GM19372 (cell line): ENCODE data around the gene IL1RAPL2.

ENCODE experiments used
- ATAC-seq: cut with Tn5 transposase; IDR thresholded peaks from one replicate; pipeline ENCODE4 v1.9.1; 2021; ENCODE audit warnings: mild to moderate bottlenecking, low read depth, moderate library complexity; ENCODE audit not compliant: unreplicated experiment

IL1RAPL2 gene

DNA sequence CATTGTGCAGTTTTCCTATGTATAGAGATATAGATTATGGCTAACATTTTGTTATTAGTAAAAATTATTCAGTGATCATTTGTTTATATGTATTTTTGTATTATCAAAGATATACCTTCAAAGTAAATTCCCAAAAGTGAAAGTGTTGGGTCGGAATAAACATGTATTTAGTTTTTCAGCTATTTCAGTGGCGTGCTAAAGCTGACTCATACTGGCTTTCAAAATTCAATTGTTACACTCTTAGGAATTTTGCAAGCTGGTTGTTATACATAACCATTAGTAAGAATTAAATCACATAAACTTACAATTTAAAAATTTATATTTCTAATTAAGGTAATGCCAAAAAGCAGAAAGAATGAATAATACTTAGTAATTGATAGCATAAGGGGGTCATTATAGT lies 968.0 kb downstream of the IL1RAPL2 start:
- no peak for ATAC-seq

DNA sequence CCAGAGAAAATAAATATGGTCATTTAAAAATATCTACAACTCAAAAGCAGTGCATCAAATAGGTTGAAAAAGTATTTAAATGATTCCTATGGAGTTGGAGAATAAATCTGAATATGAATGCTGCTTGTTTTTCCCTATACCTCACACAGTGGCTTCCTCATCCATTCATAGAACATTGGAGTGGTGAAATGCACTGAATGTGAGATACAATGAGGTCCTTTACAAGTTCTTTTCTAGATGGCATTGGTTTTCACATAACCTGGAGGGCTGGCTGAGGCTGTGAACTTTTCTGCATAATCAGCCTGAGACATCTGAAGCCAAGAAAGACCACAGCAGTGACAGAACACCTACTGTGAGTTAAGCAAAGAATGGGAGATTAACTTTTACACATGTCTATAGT lies 977.3 kb downstream of the IL1RAPL2 start:
- no peak for ATAC-seq

DNA sequence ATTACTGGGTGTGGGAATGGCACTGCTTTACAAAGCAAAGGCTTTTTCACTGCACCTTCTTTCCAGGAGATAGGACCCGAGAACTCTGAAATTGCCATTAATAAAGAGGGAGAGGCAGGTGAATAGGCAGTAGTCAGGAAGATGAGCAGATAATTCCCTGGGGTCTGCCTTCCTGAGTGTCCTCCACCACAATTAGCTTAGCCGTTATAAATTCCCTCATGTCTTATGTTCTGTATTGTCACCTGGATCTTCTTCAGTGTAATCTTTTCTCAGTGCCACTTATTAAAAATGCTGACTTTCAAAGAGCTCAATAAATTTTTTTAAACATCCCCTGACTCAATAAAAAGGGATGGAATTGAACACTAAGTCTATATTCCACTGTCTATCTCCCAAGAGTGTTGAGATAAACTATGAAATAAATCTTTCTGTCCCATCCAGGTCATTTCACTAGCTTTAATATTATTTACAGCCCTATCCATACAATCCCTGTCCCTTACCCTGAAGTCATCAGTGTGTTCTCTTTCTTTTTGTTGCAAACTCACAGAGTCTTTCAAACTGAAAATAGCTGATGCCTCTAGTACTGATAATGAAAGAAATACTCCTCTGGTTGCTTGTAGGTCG lies 984.2 kb downstream of the IL1RAPL2 start:
- ATAC-seq = no peak

DNA sequence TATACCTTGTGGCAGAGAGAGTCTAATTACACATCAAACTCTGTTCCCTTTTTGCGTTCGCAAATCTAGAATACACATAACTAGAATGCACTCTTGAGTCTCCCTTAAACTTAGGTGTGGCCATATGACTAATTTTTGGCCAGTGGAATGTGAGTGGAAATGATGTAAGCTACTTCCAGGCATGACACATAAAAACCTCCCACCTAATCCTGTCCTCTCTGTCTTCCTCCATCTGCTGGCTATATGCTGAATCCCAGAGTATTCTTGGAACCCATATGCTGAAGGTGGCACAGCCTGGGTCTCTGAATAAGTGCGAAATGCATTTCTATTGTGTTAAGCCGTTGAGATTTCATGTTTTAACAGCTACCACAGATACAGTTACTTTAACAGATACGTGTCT lies 986.4 kb downstream of the IL1RAPL2 start:
- no peak for ATAC-seq

DNA sequence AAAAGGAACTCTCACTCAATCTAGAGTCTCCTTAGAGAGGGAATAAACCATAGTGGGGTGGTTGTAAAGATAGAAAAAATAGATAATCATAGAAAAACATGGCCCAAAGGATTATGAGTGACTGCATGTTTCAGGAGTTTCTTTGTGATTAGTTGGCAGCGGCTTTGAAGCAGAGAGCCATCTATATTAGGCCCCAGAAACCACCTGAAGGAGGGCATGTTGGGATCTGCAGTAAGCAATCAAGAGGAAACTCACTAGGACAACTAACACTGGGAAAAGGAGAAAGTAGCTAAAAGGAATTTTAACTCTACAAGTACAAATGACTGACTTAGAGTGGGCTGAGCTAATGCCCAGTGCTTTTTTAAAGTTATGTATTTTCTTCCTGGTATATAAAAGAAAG lies 987.1 kb downstream of the IL1RAPL2 start:
- ATAC-seq = no peak

DNA sequence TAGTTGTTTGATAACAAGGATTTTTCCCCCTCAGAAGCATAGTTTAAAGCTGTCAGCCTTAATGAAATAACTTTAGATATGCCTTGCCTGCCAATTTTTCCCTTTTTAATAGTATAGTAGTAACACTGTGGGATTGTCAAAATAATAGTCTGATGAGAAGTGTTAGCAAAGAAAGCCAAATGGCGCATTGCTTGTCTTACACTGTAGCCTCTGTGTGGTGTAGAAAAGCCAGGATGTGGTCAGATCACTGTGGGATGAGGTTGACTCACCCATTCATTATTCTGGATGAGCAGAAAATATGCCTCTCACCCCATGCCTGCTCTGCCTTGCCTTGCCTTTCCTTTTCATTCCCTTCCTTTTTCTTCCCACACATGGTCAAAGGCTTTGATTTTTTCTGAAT lies 998.5 kb downstream of the IL1RAPL2 start:
- ATAC-seq = no peak

DNA sequence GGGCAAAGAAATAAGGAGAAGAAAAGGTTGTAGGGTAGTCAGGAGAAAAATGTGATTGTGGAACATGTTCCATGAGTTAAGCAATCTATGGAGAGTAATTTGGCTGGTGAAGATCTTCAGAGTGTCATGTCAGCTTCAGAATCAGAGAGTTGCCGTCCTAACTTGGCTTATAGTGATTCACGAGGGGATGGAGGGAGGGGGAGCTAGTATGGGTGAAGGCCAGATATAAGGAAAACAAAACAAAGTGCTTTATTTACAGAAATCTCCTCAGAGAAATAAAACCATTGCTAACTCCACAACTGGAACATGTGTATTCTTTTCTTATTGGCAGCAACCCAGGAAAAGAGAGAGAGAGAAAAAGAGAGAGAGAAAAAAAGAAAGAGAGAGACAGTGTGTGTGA lies 999.9 kb downstream of the IL1RAPL2 start:
- ATAC-seq = no peak

DNA sequence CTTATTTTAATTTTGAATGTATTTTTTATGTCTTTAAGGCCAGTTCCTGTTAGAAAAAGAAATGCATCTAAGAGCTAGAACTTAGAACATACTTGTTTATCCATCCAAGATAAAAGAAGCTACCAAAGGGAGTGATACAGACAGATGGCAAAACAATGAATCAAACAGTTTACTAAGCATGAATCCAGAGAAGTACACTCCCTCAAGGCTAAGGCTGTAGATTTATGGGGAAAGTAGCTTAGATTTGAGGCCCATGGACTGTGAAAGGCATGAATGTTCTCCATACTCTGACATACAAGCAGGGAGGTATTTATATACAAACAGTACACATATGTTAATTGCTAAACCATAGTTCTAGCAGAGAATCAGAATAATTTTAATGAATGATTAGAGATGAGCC lies 1001.1 kb downstream of the IL1RAPL2 start:
- ATAC-seq = no peak

DNA sequence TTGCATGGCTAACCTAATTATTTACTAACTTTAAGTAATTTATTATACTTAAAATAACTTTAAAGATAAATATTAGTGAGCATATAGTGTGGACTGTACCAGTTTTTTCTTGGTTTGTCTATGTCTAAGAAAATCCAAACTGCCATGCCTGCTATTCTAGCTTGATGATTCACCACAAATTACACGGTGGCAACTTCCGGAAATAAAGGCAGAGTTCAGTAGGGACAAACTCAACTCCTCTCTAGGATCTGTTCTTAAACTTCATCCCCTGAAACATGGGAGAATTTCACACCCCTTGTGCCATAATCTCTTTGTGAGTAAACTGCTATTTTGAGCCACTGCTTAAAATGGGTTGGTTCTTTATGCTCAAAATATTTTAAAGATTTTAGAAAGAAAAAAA lies 1042.7 kb downstream of the IL1RAPL2 start:
- ATAC-seq = no peak

DNA sequence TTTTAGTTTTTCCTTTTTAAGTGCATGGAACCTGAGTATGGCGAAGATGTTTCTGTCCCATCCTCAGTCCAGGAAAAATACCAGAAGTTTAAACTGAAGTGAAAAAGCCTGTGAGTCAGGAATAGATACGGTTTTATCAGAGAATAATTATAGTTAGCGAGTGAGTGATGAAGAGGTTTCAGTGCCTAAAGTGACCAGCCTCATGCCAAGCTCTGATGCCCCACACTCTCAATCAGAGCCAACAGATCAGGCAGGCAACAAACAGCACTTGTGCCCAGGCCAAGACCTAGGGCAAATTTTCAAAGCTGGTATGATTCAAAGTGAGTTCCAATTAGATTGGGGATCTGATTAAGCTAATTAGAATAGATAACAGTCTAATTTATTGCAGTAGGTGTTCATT lies 1043.5 kb downstream of the IL1RAPL2 start:
- no peak for ATAC-seq

DNA sequence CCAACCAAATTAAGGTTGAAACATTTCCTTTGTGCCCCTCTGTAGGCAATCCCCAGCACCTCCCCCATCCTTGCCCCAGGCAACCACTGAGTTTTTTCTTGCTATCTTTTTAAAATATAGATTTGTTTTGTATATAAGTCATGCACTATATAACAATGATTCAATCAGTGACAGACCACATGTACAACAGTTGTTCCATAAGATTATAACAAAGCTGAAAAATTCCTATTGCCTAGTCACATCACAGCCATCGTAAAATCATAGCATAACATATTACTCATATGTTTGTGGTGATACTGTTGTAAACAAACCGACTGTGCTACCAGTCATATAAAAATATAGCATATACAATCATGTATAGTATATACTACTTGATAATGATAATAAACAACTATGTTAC lies 1044.4 kb downstream of the IL1RAPL2 start:
- ATAC-seq = no peak

DNA sequence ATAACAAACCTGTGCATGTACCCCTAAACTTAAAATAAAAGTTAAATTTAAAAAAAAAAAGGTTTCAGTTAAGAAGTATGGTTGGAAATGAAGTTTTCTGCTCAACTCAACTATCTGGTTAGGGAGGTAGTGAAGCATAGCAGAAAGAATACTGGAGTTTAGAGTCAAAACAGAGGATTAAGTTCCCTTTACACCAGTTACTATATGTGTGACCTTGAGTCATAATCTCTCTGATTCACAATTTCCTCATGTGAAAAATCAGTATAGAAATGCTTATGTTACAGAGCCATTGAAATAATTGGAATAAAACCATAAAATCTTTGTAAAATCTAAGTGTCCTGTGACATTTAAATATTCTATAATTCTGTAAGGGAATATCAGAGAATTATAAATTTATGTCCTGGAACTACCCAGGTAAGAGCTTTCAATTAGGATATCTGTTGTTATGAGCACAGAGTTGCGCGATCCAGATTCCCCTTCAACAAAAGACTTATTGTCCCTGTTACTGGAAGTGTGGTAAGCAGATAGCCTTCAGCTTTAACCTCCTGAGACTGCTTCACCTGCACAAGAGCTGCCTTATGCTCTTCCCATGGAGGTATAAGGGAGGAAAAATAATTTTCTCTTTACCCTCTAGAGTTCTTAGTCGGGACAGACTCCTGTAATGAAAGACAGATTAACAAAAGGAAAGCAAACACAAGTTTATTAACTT lies 1052.5 kb downstream of the IL1RAPL2 start:
- ATAC-seq = no peak

DNA sequence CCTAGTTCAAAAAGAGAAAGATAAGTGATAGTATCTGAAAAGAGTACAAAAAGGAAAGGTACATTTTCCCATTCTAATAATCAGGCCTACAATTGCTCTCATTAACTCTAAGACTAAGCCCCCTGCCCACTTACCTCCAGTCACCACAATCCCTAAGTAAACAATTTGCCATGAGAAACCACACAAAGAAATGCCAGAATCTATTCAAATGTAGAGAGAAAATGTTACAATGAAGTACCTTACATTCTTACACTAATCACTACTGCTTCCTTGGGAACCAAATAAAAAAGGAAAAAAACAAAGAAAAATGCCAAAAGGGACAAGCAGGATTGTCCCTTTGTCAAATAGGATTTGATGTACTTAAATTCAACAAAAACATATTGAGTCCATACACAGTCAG lies 1068.2 kb downstream of the IL1RAPL2 start:
- ATAC-seq = no peak

DNA sequence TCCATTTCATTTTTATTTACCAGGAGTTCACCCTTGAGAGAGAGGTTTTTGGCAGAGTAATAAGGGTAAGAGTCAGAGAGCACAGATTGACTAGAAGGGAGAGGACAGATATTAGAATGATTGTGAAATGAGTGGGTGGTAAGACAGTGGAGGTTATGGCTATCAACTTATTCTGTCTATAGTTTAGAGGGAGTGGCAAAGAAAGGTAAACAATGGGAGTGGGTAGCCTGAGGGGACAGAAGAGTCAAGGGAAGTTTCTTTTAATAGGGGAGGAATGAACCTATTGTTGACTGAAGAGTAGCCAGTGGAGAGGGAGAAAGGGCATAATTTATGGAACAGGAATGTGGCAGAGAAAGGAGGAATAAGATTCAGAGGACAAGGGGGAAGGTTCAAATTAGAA lies 1069.8 kb downstream of the IL1RAPL2 start:
- no peak for ATAC-seq

DNA sequence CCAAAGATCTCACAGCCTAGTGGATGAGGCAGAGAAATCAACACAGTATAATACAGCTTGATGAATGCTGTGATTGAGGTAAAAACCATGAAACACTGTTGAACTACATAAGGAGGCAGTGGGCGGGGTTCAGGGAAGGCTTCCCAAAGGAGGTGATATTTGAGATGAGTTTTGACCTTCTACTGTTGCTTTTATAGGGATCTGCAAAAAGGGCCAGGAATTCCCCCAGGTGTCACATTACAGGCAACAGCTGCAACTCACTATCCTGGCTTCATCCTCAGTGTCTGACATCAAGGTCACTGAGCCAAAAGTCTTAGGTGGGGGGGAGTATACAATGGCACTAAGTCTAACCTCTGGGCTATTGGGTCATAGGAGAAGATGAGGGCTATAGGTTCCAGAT lies 1070.7 kb downstream of the IL1RAPL2 start:
- ATAC-seq = no peak

DNA sequence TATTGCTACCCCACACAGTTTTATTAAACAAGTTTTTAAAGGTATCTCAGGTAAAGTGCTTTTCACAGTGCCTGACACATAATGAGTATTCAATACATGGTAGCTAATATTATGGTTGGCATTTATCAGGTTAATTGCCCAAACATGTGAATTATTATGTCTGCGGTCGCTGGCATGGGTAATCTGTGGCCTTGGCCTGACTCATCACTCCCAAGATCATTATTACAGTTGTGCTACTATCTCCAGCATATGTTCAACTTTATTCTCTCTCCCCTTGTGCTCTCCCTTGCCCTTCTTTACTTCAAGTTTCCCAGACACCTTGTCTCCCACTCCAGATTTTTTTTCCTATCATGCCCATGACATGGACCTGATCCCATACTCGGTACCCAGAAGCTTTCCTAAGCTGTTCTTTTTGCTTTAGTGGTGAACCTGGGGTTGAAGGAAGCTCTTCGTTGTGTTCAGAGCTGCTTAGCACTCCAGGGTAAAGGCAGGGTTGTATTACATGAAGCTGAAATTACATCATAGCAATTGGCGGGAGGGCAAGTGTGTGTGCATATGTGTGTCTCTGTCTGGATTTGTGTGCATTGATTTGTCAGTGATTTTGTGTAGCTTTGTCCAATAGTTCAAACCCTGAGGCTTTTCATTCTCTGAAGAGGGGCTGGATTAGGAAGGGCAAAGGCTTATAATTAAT lies 1079.8 kb downstream of the IL1RAPL2 start:
- ATAC-seq = no peak

DNA sequence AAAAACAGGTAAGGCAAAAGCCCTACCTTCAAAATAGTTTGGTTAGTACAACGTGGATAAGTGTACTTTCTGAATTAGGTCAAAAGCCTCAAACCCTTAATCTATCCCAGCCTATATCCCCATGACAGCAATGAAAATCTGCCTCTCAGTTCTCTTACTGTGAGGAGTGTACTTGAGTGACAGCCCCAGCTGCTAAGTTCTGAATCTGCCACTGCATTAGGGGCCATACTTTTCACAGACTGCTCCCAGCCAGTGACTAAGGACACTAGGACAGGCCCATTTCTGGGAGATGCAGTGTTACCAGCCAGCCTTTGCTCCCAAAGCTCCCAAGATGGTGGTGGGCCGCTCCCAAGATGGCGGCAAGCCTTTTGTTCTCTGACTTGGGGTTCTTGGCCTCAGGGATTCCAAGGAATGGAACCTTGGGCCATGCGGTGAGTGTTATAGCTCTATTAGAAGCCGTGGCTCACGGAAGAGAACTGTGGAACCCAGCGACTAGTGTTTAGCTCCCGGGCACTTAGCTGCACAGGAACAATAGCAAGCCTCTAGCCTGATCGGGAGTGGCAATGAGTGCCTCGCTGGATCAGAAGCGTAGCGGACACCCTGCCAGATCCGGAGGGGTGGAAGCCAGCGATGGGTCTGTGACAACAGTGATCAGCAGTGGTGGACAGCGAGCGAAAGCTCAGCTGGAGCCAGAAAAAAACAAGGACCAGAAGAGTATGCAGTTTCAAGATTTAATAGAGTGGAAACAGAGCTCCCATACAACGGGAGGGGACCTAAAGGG lies 1080.8 kb downstream of the IL1RAPL2 start:
- ATAC-seq = no peak

DNA sequence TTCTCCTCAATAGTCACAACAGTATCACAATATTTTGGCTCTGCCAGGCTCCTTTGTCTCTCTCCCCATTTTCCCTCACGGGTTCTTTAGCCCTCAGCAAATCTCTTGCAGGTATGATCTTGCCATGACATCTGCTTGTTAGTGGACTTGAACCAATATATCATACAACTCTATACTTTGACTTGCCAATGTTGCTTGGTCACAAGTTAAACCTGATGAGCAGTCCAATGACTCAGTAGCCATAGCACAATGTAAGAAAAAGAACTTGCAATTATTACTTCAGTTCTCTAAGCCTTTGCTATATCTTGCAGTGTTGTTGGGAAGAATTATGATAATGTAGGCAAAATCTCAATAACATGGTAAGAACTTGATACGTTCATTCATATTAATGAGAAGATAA lies 1081.8 kb downstream of the IL1RAPL2 start:
- ATAC-seq = no peak

DNA sequence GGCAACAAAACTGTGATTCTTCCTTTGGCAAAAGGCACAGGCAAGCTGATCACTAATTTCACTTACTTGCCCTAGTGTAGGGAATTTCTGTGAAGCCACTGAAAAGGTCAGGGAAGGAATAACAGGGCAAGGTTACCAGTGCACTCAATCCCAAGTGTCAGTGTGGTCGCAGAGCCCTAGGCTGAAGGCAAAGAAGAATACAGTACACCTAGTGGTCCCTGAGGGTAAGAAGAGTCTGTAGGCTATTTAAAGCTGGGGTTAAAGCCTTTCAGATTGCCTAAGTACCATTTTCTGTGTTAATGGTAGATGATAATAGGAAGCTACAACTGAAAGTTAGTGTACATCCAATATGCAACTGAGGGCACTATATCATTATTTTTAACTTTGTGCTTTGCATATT lies 1082.7 kb downstream of the IL1RAPL2 start:
- no peak for ATAC-seq

DNA sequence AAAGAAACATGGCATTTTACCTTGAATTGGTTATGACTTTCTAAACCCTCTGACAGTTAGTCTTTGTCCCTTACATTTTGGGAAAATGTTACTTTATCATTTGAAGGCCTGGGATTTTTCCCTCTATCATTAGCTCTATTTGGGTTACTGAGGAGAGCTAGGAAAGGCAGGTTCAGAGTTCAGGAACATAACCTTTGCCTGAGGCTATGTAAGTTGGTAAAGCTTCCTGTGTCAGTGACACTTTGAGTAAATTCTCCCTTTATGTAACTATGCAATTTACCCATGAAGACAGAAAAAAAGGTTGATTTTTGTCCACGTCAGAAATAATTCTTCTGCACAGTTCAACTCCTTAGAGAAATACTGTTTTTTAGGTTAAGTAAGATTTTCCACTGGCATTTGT lies 1084.6 kb downstream of the IL1RAPL2 start:
- no peak for ATAC-seq

DNA sequence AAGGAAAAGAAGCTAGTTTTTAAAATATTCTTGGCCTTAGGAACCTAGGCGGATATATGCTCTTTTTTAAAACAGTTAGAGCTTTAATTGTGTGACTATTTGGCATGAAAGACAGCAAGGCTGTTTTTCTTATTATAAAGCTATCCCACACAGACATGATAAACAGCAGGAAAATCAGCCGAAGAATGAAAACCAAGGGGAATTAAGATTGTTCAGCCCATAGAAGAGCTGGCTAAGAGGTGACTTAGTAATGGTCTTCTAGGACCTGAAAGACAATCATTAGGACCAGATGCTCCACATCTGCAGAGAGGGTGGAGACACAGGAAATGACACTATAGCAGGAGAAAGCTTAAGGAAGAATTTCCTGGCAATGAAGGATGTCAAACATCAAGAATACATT lies 1085.0 kb downstream of the IL1RAPL2 start:
- no peak for ATAC-seq
